Heart right ventricle (tissue), 16 donors: ENCODE measurements around the gene PIK3C2G. TPM values are rescaled to one million over a fixed set of nuclear protein-coding genes. Genes with fewer than 3 reads are reported as not detected.

ENCODE experiments used
- ATAC-seq, 8 donors: fragments of 200-7000 bp; cut with Tn5 transposase; one replicate each; pipeline ENCODE4 v1.9.1; 2020; ENCODE audit warnings: mild to moderate bottlenecking in 8 of 8, moderate library complexity in 8 of 8, moderate number of reproducible peaks in 1 of 8
- DNase-seq, 2 donors: peaks; one replicate each; pipeline ENCODE4 v3.0.0-alpha.2; 2020
- H3K27ac ChIP-seq, 10 donors: fragments of 200-600 bp; sonication (generic) in 2 of 10; one replicate each; pipeline versions ENCODE4 v1.5.0 to v1.8.0; 2020 to 2022; ENCODE audit warnings: mild to moderate bottlenecking in 3 of 10
- H3K27me3 ChIP-seq, 7 donors: fragments of 200-600 bp; one replicate each; pipeline ENCODE4 v1.8.0; 2021 to 2022; ENCODE audit warnings: mild to moderate bottlenecking in 2 of 7
- H3K36me3 ChIP-seq, 9 donors: fragments of 200-600 bp; sonication (generic) in 1 of 9; one replicate each; pipeline versions ENCODE4 v1.5.0 to v1.8.0; 2020 to 2022; ENCODE audit warnings: mild to moderate bottlenecking in 2 of 9
- H3K4me1 ChIP-seq, 9 donors: fragments of 200-600 bp; sonication (generic) in 1 of 9; one replicate each; pipeline versions ENCODE4 v1.5.0 to v1.8.0; 2020 to 2022; ENCODE audit warnings: mild to moderate bottlenecking in 4 of 9
- H3K4me3 ChIP-seq, 10 donors: fragments of 200-600 bp; sonication (generic) in 2 of 10; one replicate each; pipeline versions ENCODE4 v1.5.0 to v1.8.0; 2020 to 2022; ENCODE audit warnings: mild to moderate bottlenecking in 7 of 10, moderate library complexity in 2 of 10
- H3K9me3 ChIP-seq, 11 donors: fragments of 200-600 bp in 10 of 11; sonication (generic) in 2 of 11; one replicate each; pipeline versions ENCODE4 v1.5.0 to v1.8.0; 2013 to 2022; ENCODE audit warnings: mild to moderate bottlenecking in 2 of 11, control low read depth in 1 of 11, moderate library complexity in 1 of 11
- CTCF ChIP-seq, 9 donors: fragments of 200-600 bp; sonication (generic) in 2 of 9; IDR thresholded peaks; one replicate each; pipeline versions ENCODE4 v1.5.0 to v1.8.0; 2021 to 2022; ENCODE audit warnings: antibody characterized with exemption in 9 of 9, mild to moderate bottlenecking in 5 of 9, moderate library complexity in 1 of 9
- WGBS, 2 donors: extraction: QIAGEN DNeasy Blood & Tissue Kit; methylation state at CpG; one replicate each; pipeline ENCODE4 v1.1.7; 2013; ENCODE audit warnings: inconsistent platforms in 1 of 2; 5-methylcytosine and 5-hydroxymethylcytosine counted together
- intact Hi-C, 10 donors: fragments of 100-400 bp; cut with DNase I; formaldehyde crosslinking; loops; one replicate each; pipeline versions ENCODE4 v1.11.1 to v1.14.2; 2022
- polyA plus RNA-seq, 2 donors: library from polyadenylated mRNA; stranded (reverse); fragments of 200-250 nt; gene quantifications; one replicate each; pipeline ENCODE4 v1.2.3, GENCODE V29; 2013
- total RNA-seq, 10 donors: library from RNA; stranded (reverse); fragmentation: NEBNext Ultra II Directional in 3 of 10; extraction: Animal tissue kit (Norgen Biotek cat#: 25700) in 3 of 10; gene quantifications; one replicate each; pipeline versions ENCODE4 v1.2.1 to v1.2.4, GENCODE V29; 2021 to 2023
- donor health status: Arrhythmogenic right ventricular cardiomyopathy.
- donor health status: ischemic (EF 13 %, LVEDD 7.1; RV severe dilation, severe dysfunction).
- donor health status: healthy with polysubstance abuse.
- donor health status: DM: no; HTN: yes; CAD: no.
- donor health status: DM: no; HTN: no; CAD: no.
- donor health status: ischemic (EF 25% LVEDD 6.9; RV normal size, moderate dysfunction).
- donor health status: ischemic (EF 25% LVEDD 5.7; RV mildly dilated, moderate dysfunction).
- donor health status: healthy.
- donor health status: DM: yes; HTN: yes; CAD: no.
- donor health status: Ischemic cardiomyopathy.
- donor health status: ischemic (EF 35%, LVEDD 5.7; RV mildly dilated, moderate dysfunction).
- donor health status: nonischemic (EF 11% LVEDD 7.7; RV severe dilation, severe dysfunction).
- donor health status: DM: yes; HTN: yes; CAD: no.
- donor health status: PGD.
- donor health status: ischemic (EF 29% LVEDD 5.4; RV normal size, mild dysfunction).
- donor health status: nonischemic (EF 23%, LVEDD 6.1; RV moderate dilation, normal function).

PIK3C2G gene
- total and polyA plus RNA-seq, 12 donors, result not detected

- intact Hi-C loops, result loop anchor here in 7 of 10 donors (2.0 to 10.0 kb wide), 5 partner anchors 694 to 854 kb away; partner anchors contain the start of gene PLEKHA5 (in 1 of the 7)
- H3K27me3 ChIP-seq, result no peaks in the 10 kb centered on the region
- WGBS, 2 donors, result 30 to 33% methylated on average over 3 of the region's 3 CpGs
- no peak overlapping the region for H3K4me3 ChIP-seq
- ATAC-seq (peak; percentile 73 to 94 (median 88)), DNase-seq (peak in 1 of 2 donors; percentile 37)
- no peaks in the 10 kb centered on the region for H3K9me3 ChIP-seq
- TF ChIP-seq CTCF (IDR thresholded peaks at IDR 0.05), result peak; percentile 42 to 89 (median 80)
- peaks cover 0 to 25% (median 0%) of the 10 kb centered on the region in 9 donors for H3K4me1 ChIP-seq
- H3K27ac ChIP-seq, result no peak overlapping the region
- no peaks in the 10 kb centered on the region for H3K36me3 ChIP-seq
These were observed 169.2 kb downstream of the PIK3C2G start for GRCh38 chr12:18430425-18431048.

GRCh38 chr12:18431771-18432170, 170.5 kb downstream of the PIK3C2G start:
- H3K27ac ChIP-seq, result peak overlapping the region in 1 of 10 donors; percentile 46
- H3K27me3 ChIP-seq, result no peaks in the 10 kb centered on the region
- H3K9me3 ChIP-seq, result no peaks in the 10 kb centered on the region
- TF ChIP-seq CTCF (IDR thresholded peaks at IDR 0.05), result no peak
- H3K4me1 ChIP-seq, result peaks cover 0 to 25% (median 0%) of the 10 kb centered on the region in 9 donors
- ATAC-seq (peak in 1 of 8 donors; percentile 53), DNase-seq (no peak)
- intact Hi-C loops, result loop anchor here in 7 of 10 donors (2.0 to 10.0 kb wide), 5 partner anchors 693 to 853 kb away; partner anchors contain the start of gene PLEKHA5 (in 1 of the 7)
- no peaks in the 10 kb centered on the region for H3K36me3 ChIP-seq
- H3K4me3 ChIP-seq, result no peak overlapping the region

GRCh38 chr12:18432206-18432605, 170.9 kb downstream of the PIK3C2G start:
- H3K27ac ChIP-seq, result peak overlapping the region in 1 of 10 donors; percentile 46
- H3K9me3 ChIP-seq, result no peaks in the 10 kb centered on the region
- ATAC-seq (peak in 1 of 8 donors; percentile 49), DNase-seq (no peak)
- intact Hi-C loops, result loop anchor here in 6 of 10 donors (5.0 to 10.0 kb wide), 4 partner anchors 693 to 853 kb away; partner anchors contain the start of gene PLEKHA5 (in 1 of the 6)
- no peaks in the 10 kb centered on the region for H3K36me3 ChIP-seq
- no peak overlapping the region for H3K4me3 ChIP-seq
- peaks cover 0 to 25% (median 0%) of the 10 kb centered on the region in 9 donors for H3K4me1 ChIP-seq
- TF ChIP-seq CTCF (IDR thresholded peaks at IDR 0.05), result no peak
- H3K27me3 ChIP-seq, result no peaks in the 10 kb centered on the region

- Histone ChIP-seq H3K4me3 (no peak overlapping the region), H3K27me3 (no peaks in the 10 kb centered on the region), H3K27ac (no peak overlapping the region), H3K4me1 (peaks cover 0 to 18% (median 0%) of the 10 kb centered on the region in 9 donors), H3K9me3 (no peaks in the 10 kb centered on the region), H3K36me3 (no peaks in the 10 kb centered on the region)
- no peak for TF ChIP-seq CTCF (IDR thresholded peaks at IDR 0.05)
- intact Hi-C loops, result loop anchor here in 3 of 10 donors (10.0 kb wide), 3 partner anchors 689 to 849 kb away; partner anchors contain the start of gene PLEKHA5 (in 1 of the 3)
- no peak for ATAC-seq
- DNase-seq, result no peak
These were observed 174.9 kb downstream of the PIK3C2G start for GRCh38 chr12:18436170-18436569.
